PC-3 (cell line): ENCODE data around the gene TNFSF15.

Experiments used
- EZH2phosphoT487 ChIP-seq: fragments of 300-600 bp; sonication (generic); IDR thresholded peaks from 2 replicates; pipeline ENCODE4 v1.6.1; 2018; ENCODE audit warnings: mild to moderate bottlenecking, antibody characterized with exemption, low read length, borderline replicate concordance
- TF ChIP-seq, protein P1 (sequence below): fragments of 300-600 bp; sonication (generic); conservative IDR thresholded peaks from 2 replicates; pipeline ENCODE4 v1.5.1; 2017; ENCODE audit warnings: antibody characterized with exemption, low read depth, mild to moderate bottlenecking, low read length

DNA sequence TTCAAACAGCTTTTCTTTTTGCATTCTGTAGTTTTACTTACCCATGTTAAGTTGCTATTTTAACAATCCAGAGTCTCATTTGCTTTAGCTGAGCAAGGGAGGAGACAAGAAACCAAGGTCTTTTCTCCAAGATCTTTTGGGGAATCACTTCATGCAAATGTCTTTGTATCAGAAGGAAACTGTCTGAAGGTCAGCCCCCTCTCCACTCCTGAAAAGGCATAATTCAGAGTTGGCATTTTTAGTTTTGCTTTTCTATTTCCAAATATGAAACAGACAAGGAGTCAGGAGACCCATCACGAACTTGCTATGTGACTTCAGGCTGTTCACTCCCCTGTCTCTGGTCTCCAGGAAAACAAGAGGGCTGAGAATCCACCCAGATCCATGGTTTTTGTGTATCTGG lies 12.3 kb upstream of the TNFSF15 start:
- TF ChIP-seq, protein P1, sequence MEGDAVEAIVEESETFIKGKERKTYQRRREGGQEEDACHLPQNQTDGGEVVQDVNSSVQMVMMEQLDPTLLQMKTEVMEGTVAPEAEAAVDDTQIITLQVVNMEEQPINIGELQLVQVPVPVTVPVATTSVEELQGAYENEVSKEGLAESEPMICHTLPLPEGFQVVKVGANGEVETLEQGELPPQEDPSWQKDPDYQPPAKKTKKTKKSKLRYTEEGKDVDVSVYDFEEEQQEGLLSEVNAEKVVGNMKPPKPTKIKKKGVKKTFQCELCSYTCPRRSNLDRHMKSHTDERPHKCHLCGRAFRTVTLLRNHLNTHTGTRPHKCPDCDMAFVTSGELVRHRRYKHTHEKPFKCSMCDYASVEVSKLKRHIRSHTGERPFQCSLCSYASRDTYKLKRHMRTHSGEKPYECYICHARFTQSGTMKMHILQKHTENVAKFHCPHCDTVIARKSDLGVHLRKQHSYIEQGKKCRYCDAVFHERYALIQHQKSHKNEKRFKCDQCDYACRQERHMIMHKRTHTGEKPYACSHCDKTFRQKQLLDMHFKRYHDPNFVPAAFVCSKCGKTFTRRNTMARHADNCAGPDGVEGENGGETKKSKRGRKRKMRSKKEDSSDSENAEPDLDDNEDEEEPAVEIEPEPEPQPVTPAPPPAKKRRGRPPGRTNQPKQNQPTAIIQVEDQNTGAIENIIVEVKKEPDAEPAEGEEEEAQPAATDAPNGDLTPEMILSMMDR, result no peak
- no peak for TF ChIP-seq EZH2phosphoT487
